WTC11 (cell line): ENCODE results near the gene HMCN1. TPM values are rescaled to one million over a fixed set of nuclear protein-coding genes. Genes with fewer than 3 reads are reported as not detected.

Source experiments
- ATAC-seq: fragments of 200-7000 bp; cut with Tn5 transposase; 2 replicates; pipeline ENCODE4 v1.10.0; 2021; ENCODE audit warnings: mild to moderate bottlenecking, moderate library complexity
- CTCF ChIA-PET: fragments of 300-600 bp; sonication (Branson Sonifier 250); formaldehyde crosslinking; loops from one replicate; lab custom pipeline; 2021; ENCODE audit warnings: antibody characterized with exemption; lab: Charles Lee
- POLR2A ChIA-PET: fragments of 350-600 bp; sonication (Branson Sonifier 250); formaldehyde crosslinking; loops from one replicate; lab custom pipeline; 2021; ENCODE audit warnings: antibody characterized with exemption; lab: Charles Lee
- DNase-seq: peaks from one replicate; pipeline ENCODE4 v3.0.0; 2021; ENCODE audit warnings: low spot score
- H3K27ac Mint-ChIP-seq: 2 replicates; pipeline ENCODE4 v1.8.0; 2021; ENCODE audit warnings: mixed read lengths
- H3K27me3 Mint-ChIP-seq: 2 replicates; pipeline ENCODE4 v1.8.0; 2021; ENCODE audit warnings: low read depth, mild to moderate bottlenecking, moderate library complexity, mixed read lengths
- H3K36me3 Mint-ChIP-seq: 2 replicates; pipeline ENCODE4 v1.8.0; 2021; ENCODE audit warnings: mixed read lengths
- H3K4me1 Mint-ChIP-seq: 2 replicates; pipeline ENCODE4 v1.8.0; 2022; ENCODE audit warnings: mixed read lengths
- H3K4me3 Mint-ChIP-seq: 2 replicates; pipeline ENCODE4 v1.8.0; 2021; ENCODE audit warnings: mild to moderate bottlenecking, moderate library complexity, mixed read lengths
- H3K9me3 Mint-ChIP-seq: 2 replicates; pipeline ENCODE4 v1.8.0; 2021; ENCODE audit warnings: mixed read lengths
- ATF1 ChIP-seq: sonication (generic); formaldehyde crosslinking; IDR thresholded peaks from 2 replicates; pipeline ENCODE4 v1.8.1; 2023; ENCODE audit warnings: mild to moderate bottlenecking, moderate library complexity, missing genetic modification reagents
- ELF4 ChIP-seq: sonication (generic); formaldehyde crosslinking; IDR thresholded peaks from 2 replicates; pipeline ENCODE4 v1.8.1; 2022; ENCODE audit warnings: low read depth, mild to moderate bottlenecking, moderate library complexity, missing genetic modification reagents
- ESRRA ChIP-seq: sonication (generic); formaldehyde crosslinking; IDR thresholded peaks from 2 replicates; pipeline ENCODE4 v1.8.1; 2022; ENCODE audit warnings: mild to moderate bottlenecking, missing genetic modification reagents, borderline replicate concordance
- FOXK1 ChIP-seq: sonication (generic); formaldehyde crosslinking; IDR thresholded peaks from 2 replicates; pipeline ENCODE4 v1.8.0; 2022; ENCODE audit warnings: mild to moderate bottlenecking, moderate library complexity, missing genetic modification reagents
- GABPB1 ChIP-seq: sonication (generic); formaldehyde crosslinking; IDR thresholded peaks from 2 replicates; pipeline ENCODE4 v1.8.1; 2023; ENCODE audit warnings: mild to moderate bottlenecking, missing genetic modification reagents
- JUN ChIP-seq: sonication (generic); formaldehyde crosslinking; IDR thresholded peaks from 2 replicates; pipeline ENCODE4 v1.8.0; 2023; ENCODE audit warnings: mild to moderate bottlenecking, missing genetic modification reagents
- MXD4 ChIP-seq: fragments of 250-450 bp; sonication (Bioruptor Pico); IDR thresholded peaks from 2 replicates; pipeline ENCODE4 v1.8.0; 2021; ENCODE audit warnings: mild to moderate bottlenecking, moderate library complexity, borderline replicate concordance
- NFATC4 ChIP-seq: fragments of 250-450 bp; sonication (Bioruptor Pico); IDR thresholded peaks from 2 replicates; pipeline ENCODE4 v1.9.0; 2021; ENCODE audit warnings: mild to moderate bottlenecking
- SP1 ChIP-seq: sonication (generic); formaldehyde crosslinking; conservative IDR thresholded peaks from 2 replicates; pipeline ENCODE4 v1.8.1; 2022; ENCODE audit warnings: missing genetic modification reagents
- TEAD1 ChIP-seq: sonication (generic); formaldehyde crosslinking; IDR thresholded peaks from 2 replicates; pipeline ENCODE4 v1.8.0; 2022; ENCODE audit warnings: mild to moderate bottlenecking, missing genetic modification reagents
- ZNF317 ChIP-seq: sonication (generic); formaldehyde crosslinking; IDR thresholded peaks from 2 replicates; pipeline ENCODE4 v1.8.1; 2023; ENCODE audit warnings: low read depth, mild to moderate bottlenecking, moderate library complexity, missing genetic modification reagents, borderline replicate concordance
- total RNA-seq: library from RNA; stranded (reverse); gene quantifications from 3 replicates; pipeline ENCODE4 v1.2.3, GENCODE V29; 2021
- TF ChIP-seq, protein P1 (sequence below): fragments of 250-450 bp; sonication (Bioruptor Pico); IDR thresholded peaks from 2 replicates; pipeline ENCODE4 v1.9.0; 2021; ENCODE audit warnings: moderate library complexity, mild to moderate bottlenecking, inconsistent platforms, borderline replicate concordance
- TF ChIP-seq, protein P2 (sequence below): sonication (generic); formaldehyde crosslinking; IDR thresholded peaks from 2 replicates; pipeline ENCODE4 v1.8.1; 2022; ENCODE audit warnings: mild to moderate bottlenecking, moderate library complexity, missing genetic modification reagents
- TF ChIP-seq, protein P3 (sequence below): fragments of 250-450 bp; sonication (Bioruptor Pico); IDR thresholded peaks from 2 replicates; pipeline ENCODE4 v2.1.2; 2022; ENCODE audit warnings: mild to moderate bottlenecking, moderate library complexity
- TF ChIP-seq, protein P4 (sequence below): fragments of 250-450 bp; sonication (Bioruptor Pico); IDR thresholded peaks from 2 replicates; pipeline ENCODE4 v1.9.0; 2021; ENCODE audit warnings: mild to moderate bottlenecking
- TF ChIP-seq, protein P5 (sequence below): sonication (generic); formaldehyde crosslinking; IDR thresholded peaks from 2 replicates; pipeline ENCODE4 v1.8.1; 2023; ENCODE audit warnings: mild to moderate bottlenecking, missing genetic modification reagents
- TF ChIP-seq, protein P6 (sequence below): sonication (generic); formaldehyde crosslinking; IDR thresholded peaks from 2 replicates; pipeline ENCODE4 v1.8.0; 2022; ENCODE audit warnings: mild to moderate bottlenecking, missing genetic modification reagents
- TF ChIP-seq, protein P7 (sequence below): sonication (generic); formaldehyde crosslinking; IDR thresholded peaks from 2 replicates; pipeline ENCODE4 v1.8.0; 2023; ENCODE audit warnings: missing genetic modification reagents
- TF ChIP-seq, protein P8 (sequence below): sonication (generic); formaldehyde crosslinking; IDR thresholded peaks from 2 replicates; pipeline ENCODE4 v1.8.0; 2022; ENCODE audit warnings: missing genetic modification reagents
- TF ChIP-seq, protein P9 (sequence below): sonication (generic); formaldehyde crosslinking; IDR thresholded peaks from 2 replicates; pipeline ENCODE4 v1.8.0; 2023; ENCODE audit warnings: missing genetic modification reagents, mild to moderate bottlenecking, borderline replicate concordance

HMCN1 gene
- total RNA-seq, 1 experiment from 2014 or later = 5.6 TPM

DNA sequence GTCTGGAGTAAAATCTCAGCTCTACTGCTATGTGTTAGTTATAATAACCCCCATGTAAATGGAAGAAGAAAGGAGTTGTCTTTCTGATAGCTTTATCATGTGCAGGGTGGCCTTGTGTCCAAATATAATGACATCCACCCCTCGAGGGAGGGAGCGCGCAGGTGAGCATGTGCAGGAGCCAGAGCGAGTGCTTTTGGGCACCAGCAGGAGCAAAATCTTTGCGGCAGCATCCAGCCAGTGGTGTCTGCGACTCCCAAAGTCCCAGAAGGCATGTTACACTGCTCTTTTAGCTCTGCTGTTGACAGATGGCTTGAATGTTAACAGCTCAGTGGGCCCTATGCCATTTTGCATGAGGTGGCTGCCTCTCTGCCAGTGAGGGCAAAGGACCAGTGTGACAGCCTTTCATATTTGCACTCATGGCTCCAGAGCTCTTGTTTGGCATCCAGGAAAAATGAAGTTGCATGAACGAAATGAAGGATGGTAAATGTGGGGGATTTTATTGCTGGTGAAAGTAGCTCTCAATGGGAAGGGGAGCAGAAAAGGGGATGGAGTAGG lies 146.7 kb downstream of the HMCN1 start:
- H3K4me1 Mint-ChIP-seq = peaks cover 9% of the 10 kb centered on the region
- ATAC-seq = no peak
- ChIA-PET CTCF (no interaction called here), POLR2A (interaction anchor here (0.6 kb wide), 2 partner anchors 23 to 346 kb away, joined by 3 read pairs; no protein-coding TSS in a partner anchor)
- no peaks in the 10 kb centered on the region for H3K27me3 Mint-ChIP-seq
- no peak overlapping the region for H3K27ac Mint-ChIP-seq
- TF ChIP-seq, protein P1, sequence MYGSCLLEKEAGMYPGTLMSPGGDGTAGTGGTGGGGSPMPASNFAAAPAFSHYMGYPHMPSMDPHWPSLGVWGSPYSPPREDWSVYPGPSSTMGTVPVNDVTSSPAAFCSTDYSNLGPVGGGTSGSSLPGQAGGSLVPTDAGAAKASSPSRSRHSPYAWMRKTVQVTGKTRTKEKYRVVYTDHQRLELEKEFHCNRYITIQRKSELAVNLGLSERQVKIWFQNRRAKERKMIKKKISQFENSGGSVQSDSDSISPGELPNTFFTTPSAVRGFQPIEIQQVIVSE (CRISPR knock-in tag) = no peak
- H3K9me3 Mint-ChIP-seq = no peaks in the 10 kb centered on the region; the same call in 1 of the 2 replicates
- no peak overlapping the region for H3K4me3 Mint-ChIP-seq
- no peaks in the 10 kb centered on the region for H3K36me3 Mint-ChIP-seq
- DNase-seq = no peak

DNA sequence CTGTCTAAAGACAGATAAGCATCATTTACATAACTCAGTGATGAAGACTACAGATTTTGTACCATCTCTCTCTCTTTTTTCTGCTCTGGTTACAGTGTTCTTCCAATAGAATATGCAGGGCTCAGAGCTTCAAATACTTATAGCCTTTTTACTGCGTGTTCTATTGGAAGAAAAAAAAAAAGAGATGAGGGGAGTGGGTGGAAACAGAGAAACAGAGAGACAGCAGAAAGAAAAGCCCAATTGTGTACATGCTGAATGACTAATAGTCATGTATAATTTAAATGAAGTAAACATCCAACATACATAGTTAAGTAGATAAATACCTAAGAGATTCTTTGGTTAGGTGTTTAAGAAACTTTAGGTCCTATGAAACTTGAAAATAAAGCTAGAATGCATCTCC lies 151.9 kb downstream of the HMCN1 start:
- peaks cover 6% of the 10 kb centered on the region for H3K9me3 Mint-ChIP-seq
- no peaks in the 10 kb centered on the region for H3K4me1 Mint-ChIP-seq
- CTCF ChIA-PET = no interaction called here
- no peak overlapping the region for H3K27ac Mint-ChIP-seq
- TF ChIP-seq ZNF317 (CRISPR knock-in tag) = no peak
- TF ChIP-seq, protein P2, sequence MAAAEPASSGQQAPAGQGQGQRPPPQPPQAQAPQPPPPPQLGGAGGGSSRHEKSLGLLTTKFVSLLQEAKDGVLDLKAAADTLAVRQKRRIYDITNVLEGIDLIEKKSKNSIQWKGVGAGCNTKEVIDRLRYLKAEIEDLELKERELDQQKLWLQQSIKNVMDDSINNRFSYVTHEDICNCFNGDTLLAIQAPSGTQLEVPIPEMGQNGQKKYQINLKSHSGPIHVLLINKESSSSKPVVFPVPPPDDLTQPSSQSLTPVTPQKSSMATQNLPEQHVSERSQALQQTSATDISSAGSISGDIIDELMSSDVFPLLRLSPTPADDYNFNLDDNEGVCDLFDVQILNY (CRISPR knock-in tag) = no peak
- TF ChIP-seq, protein P3, sequence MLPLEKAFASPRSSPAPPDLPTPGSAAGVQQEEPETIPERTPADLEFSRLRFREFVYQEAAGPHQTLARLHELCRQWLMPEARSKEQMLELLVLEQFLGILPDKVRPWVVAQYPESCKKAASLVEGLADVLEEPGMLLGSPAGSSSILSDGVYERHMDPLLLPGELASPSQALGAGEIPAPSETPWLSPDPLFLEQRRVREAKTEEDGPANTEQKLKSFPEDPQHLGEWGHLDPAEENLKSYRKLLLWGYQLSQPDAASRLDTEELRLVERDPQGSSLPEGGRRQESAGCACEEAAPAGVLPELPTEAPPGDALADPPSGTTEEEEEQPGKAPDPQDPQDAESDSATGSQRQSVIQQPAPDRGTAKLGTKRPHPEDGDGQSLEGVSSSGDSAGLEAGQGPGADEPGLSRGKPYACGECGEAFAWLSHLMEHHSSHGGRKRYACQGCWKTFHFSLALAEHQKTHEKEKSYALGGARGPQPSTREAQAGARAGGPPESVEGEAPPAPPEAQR = no peak
- TF ChIP-seq, protein P4, sequence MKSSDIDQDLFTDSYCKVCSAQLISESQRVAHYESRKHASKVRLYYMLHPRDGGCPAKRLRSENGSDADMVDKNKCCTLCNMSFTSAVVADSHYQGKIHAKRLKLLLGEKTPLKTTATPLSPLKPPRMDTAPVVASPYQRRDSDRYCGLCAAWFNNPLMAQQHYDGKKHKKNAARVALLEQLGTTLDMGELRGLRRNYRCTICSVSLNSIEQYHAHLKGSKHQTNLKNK (CRISPR knock-in tag) = no peak
- no peak for TF ChIP-seq NFATC4 (CRISPR knock-in tag)
- TF ChIP-seq, protein P5, sequence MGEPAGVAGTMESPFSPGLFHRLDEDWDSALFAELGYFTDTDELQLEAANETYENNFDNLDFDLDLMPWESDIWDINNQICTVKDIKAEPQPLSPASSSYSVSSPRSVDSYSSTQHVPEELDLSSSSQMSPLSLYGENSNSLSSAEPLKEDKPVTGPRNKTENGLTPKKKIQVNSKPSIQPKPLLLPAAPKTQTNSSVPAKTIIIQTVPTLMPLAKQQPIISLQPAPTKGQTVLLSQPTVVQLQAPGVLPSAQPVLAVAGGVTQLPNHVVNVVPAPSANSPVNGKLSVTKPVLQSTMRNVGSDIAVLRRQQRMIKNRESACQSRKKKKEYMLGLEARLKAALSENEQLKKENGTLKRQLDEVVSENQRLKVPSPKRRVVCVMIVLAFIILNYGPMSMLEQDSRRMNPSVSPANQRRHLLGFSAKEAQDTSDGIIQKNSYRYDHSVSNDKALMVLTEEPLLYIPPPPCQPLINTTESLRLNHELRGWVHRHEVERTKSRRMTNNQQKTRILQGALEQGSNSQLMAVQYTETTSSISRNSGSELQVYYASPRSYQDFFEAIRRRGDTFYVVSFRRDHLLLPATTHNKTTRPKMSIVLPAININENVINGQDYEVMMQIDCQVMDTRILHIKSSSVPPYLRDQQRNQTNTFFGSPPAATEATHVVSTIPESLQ = no peak
- no peak for TF ChIP-seq FOXK1 (CRISPR knock-in tag)
- no peak for TF ChIP-seq ATF1 (CRISPR knock-in tag)
- TF ChIP-seq, protein P6, sequence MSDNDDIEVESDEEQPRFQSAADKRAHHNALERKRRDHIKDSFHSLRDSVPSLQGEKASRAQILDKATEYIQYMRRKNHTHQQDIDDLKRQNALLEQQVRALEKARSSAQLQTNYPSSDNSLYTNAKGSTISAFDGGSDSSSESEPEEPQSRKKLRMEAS (CRISPR knock-in tag) = no peak
- TF ChIP-seq TEAD1 (CRISPR knock-in tag) = no peak
- TF ChIP-seq, protein P7, sequence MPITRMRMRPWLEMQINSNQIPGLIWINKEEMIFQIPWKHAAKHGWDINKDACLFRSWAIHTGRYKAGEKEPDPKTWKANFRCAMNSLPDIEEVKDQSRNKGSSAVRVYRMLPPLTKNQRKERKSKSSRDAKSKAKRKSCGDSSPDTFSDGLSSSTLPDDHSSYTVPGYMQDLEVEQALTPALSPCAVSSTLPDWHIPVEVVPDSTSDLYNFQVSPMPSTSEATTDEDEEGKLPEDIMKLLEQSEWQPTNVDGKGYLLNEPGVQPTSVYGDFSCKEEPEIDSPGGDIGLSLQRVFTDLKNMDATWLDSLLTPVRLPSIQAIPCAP (CRISPR knock-in tag) = no peak
- no peak for TF ChIP-seq MXD4 (CRISPR knock-in tag)
- no peak for TF ChIP-seq GABPB1 (CRISPR knock-in tag)
- TF ChIP-seq ELF4 (CRISPR knock-in tag) = no peak
- no peak for TF ChIP-seq ESRRA (CRISPR knock-in tag)
- TF ChIP-seq, protein P8, sequence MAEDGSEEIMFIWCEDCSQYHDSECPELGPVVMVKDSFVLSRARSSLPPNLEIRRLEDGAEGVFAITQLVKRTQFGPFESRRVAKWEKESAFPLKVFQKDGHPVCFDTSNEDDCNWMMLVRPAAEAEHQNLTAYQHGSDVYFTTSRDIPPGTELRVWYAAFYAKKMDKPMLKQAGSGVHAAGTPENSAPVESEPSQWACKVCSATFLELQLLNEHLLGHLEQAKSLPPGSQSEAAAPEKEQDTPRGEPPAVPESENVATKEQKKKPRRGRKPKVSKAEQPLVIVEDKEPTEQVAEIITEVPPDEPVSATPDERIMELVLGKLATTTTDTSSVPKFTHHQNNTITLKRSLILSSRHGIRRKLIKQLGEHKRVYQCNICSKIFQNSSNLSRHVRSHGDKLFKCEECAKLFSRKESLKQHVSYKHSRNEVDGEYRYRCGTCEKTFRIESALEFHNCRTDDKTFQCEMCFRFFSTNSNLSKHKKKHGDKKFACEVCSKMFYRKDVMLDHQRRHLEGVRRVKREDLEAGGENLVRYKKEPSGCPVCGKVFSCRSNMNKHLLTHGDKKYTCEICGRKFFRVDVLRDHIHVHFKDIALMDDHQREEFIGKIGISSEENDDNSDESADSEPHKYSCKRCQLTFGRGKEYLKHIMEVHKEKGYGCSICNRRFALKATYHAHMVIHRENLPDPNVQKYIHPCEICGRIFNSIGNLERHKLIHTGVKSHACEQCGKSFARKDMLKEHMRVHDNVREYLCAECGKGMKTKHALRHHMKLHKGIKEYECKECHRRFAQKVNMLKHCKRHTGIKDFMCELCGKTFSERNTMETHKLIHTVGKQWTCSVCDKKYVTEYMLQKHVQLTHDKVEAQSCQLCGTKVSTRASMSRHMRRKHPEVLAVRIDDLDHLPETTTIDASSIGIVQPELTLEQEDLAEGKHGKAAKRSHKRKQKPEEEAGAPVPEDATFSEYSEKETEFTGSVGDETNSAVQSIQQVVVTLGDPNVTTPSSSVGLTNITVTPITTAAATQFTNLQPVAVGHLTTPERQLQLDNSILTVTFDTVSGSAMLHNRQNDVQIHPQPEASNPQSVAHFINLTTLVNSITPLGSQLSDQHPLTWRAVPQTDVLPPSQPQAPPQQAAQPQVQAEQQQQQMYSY (CRISPR knock-in tag) = no peak
- TF ChIP-seq, protein P9, sequence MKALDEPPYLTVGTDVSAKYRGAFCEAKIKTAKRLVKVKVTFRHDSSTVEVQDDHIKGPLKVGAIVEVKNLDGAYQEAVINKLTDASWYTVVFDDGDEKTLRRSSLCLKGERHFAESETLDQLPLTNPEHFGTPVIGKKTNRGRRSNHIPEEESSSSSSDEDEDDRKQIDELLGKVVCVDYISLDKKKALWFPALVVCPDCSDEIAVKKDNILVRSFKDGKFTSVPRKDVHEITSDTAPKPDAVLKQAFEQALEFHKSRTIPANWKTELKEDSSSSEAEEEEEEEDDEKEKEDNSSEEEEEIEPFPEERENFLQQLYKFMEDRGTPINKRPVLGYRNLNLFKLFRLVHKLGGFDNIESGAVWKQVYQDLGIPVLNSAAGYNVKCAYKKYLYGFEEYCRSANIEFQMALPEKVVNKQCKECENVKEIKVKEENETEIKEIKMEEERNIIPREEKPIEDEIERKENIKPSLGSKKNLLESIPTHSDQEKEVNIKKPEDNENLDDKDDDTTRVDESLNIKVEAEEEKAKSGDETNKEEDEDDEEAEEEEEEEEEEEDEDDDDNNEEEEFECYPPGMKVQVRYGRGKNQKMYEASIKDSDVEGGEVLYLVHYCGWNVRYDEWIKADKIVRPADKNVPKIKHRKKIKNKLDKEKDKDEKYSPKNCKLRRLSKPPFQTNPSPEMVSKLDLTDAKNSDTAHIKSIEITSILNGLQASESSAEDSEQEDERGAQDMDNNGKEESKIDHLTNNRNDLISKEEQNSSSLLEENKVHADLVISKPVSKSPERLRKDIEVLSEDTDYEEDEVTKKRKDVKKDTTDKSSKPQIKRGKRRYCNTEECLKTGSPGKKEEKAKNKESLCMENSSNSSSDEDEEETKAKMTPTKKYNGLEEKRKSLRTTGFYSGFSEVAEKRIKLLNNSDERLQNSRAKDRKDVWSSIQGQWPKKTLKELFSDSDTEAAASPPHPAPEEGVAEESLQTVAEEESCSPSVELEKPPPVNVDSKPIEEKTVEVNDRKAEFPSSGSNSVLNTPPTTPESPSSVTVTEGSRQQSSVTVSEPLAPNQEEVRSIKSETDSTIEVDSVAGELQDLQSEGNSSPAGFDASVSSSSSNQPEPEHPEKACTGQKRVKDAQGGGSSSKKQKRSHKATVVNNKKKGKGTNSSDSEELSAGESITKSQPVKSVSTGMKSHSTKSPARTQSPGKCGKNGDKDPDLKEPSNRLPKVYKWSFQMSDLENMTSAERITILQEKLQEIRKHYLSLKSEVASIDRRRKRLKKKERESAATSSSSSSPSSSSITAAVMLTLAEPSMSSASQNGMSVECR (CRISPR knock-in tag) = no peak
- TF ChIP-seq SP1 = no peak
- TF ChIP-seq JUN (CRISPR knock-in tag) = no peak
- peaks cover 5% of the 10 kb centered on the region; the same call in 1 of the 2 replicates for H3K36me3 Mint-ChIP-seq
- no peaks in the 10 kb centered on the region for H3K27me3 Mint-ChIP-seq
- H3K4me3 Mint-ChIP-seq = no peak overlapping the region
- DNase-seq (no peak), ATAC-seq (no peak)
- POLR2A ChIA-PET = no interaction called here
